ENCODE results near the gene ZNF227. TPM values are rescaled to one million over a fixed set of nuclear protein-coding genes. Genes with fewer than 3 reads are reported as not detected.

Gene ZNF227
- total RNA-seq, 1 donor from 2014 or later = 45.0 TPM

DNA sequence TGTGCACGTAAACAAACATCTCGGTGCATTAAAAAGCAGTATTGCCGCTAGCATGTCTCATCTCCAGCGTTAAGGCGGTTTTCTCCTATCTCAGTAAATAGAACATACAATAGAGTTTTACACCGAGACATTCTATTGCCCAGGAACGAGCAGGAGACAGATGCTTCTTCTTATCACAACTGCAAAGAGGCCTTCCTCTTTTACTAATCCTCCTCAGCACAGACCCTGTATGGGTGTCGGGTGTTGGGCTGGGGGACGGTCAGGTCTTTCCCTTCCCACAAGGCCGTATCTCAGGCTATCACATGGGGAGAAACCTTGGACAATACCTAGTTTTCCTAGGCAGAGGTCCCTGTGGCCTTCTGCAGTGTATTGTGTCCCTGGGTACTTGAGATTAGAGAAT, 68.6 kb downstream of the ZNF227 start:
- no peak overlapping the region for H3K4me3 ChIP-seq
- no peak overlapping the region for H3K4me3 Mint-ChIP-seq
- TF ChIP-seq EZH2 (IDR thresholded peaks at IDR 0.05) (no peak), EZH2phosphoT487 (IDR thresholded peaks at IDR 0.05) (no peak)
- TF ChIP-seq, protein P1, sequence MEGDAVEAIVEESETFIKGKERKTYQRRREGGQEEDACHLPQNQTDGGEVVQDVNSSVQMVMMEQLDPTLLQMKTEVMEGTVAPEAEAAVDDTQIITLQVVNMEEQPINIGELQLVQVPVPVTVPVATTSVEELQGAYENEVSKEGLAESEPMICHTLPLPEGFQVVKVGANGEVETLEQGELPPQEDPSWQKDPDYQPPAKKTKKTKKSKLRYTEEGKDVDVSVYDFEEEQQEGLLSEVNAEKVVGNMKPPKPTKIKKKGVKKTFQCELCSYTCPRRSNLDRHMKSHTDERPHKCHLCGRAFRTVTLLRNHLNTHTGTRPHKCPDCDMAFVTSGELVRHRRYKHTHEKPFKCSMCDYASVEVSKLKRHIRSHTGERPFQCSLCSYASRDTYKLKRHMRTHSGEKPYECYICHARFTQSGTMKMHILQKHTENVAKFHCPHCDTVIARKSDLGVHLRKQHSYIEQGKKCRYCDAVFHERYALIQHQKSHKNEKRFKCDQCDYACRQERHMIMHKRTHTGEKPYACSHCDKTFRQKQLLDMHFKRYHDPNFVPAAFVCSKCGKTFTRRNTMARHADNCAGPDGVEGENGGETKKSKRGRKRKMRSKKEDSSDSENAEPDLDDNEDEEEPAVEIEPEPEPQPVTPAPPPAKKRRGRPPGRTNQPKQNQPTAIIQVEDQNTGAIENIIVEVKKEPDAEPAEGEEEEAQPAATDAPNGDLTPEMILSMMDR (IDR thresholded peaks at IDR 0.05) = no peak
- H3K9me3 Mint-ChIP-seq = peaks cover 21% of the 10 kb centered on the region
- H3K79me2 ChIP-seq (ENCODE audit: low read depth) = no peaks in the 10 kb centered on the region
- H3K27ac ChIP-seq = no peak overlapping the region
- peaks cover 23% of the 10 kb centered on the region for H3K36me3 Mint-ChIP-seq
- H3F3A ChIP-seq (ENCODE audit: low read depth) = no peaks in the 10 kb centered on the region
- no peaks in the 10 kb centered on the region for H3K4me1 ChIP-seq
- H3K4me1 Mint-ChIP-seq = no peaks in the 10 kb centered on the region
- no peaks in the 10 kb centered on the region for H4K20me1 ChIP-seq (ENCODE audit: low read depth)
- H3K4me2 ChIP-seq = no peak overlapping the region
- DNase-seq (ENCODE audit: low spot score) = no peak
- no peaks in the 10 kb centered on the region for H3K36me3 ChIP-seq
- no peaks in the 10 kb centered on the region for H3K27me3 ChIP-seq
- H3K27me3 Mint-ChIP-seq (ENCODE audit: insufficient read depth, low read depth) = peaks cover 2% of the 10 kb centered on the region
- peaks cover 8% of the 10 kb centered on the region for H3K9me3 ChIP-seq (ENCODE audit: low read depth)
- H3K9ac ChIP-seq = no peak overlapping the region
- H3K27ac Mint-ChIP-seq = no peak overlapping the region
- no peak overlapping the region for H2AFZ ChIP-seq (replicated peaks)

DNA sequence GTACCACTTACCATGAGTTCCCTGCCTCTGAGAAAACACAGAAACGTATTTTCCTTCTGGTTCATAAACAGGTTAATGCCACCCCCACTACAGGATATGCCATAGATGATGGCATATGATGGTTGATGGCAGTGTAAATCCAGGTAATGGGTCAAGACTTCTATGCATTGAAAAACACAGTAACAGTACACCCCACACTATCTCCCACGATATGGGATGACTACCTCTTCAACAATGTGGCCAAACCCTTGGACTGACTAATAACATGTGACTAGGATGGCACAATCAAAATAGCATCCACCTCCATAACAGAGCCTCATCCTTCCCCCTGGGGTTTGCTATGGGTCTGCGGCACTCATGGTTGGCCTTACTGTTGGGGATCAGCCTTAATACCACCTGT, 70.5 kb downstream of the ZNF227 start:
- TF ChIP-seq EZH2 (IDR thresholded peaks at IDR 0.05) = no peak
- TF ChIP-seq EZH2phosphoT487 (IDR thresholded peaks at IDR 0.05) = no peak
- TF ChIP-seq, protein P1 (IDR thresholded peaks at IDR 0.05) = no peak
- Histone ChIP-seq H4K20me1 (ENCODE audit: low read depth) (no peaks in the 10 kb centered on the region), H3K9ac (no peak overlapping the region), H3K27ac (no peak overlapping the region), H3K9me3 (ENCODE audit: low read depth) (peaks cover 8% of the 10 kb centered on the region), H3K36me3 (no peaks in the 10 kb centered on the region), H3K4me3 (no peak overlapping the region), H3K79me2 (ENCODE audit: low read depth) (no peaks in the 10 kb centered on the region), H2AFZ (replicated peaks) (no peak overlapping the region), H3K27me3 (no peaks in the 10 kb centered on the region), H3K4me2 (no peak overlapping the region), H3F3A (ENCODE audit: low read depth) (no peaks in the 10 kb centered on the region), H3K4me1 (no peaks in the 10 kb centered on the region)
- no peak for DNase-seq (ENCODE audit: low spot score)
- Mint-ChIP-seq H3K4me1 (no peaks in the 10 kb centered on the region), H3K9me3 (peaks cover 17% of the 10 kb centered on the region), H3K27me3 (ENCODE audit: insufficient read depth, low read depth) (peaks cover 2% of the 10 kb centered on the region), H3K4me3 (no peak overlapping the region), H3K36me3 (peaks cover 30% of the 10 kb centered on the region), H3K27ac (no peak overlapping the region)

DNA sequence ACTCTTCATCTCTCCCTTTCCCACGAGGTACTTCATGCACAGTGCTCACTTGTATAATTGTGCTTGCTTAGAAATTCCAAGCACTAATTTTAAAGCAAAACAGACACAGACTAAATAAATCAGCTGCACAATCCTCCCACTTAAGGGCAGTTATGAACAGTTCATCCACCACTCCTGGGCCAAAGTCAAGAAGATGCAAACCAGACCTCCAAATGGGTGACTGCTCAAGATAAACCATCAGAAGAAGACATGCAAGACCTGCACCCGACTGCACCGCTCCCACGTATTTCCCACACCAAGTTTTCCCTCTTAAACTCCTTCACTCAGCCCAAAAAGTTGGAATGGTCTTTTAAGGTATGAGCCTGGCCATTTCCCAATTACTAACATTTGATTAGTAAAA, 72.6 kb downstream of the ZNF227 start:
- TF ChIP-seq EZH2 (IDR thresholded peaks at IDR 0.05) (no peak), EZH2phosphoT487 (IDR thresholded peaks at IDR 0.05) (no peak)
- TF ChIP-seq, protein P1 (IDR thresholded peaks at IDR 0.05) = no peak
- DNase-seq (ENCODE audit: low spot score) = no peak
- Histone ChIP-seq H3F3A (ENCODE audit: low read depth) (no peaks in the 10 kb centered on the region), H3K4me3 (no peak overlapping the region), H3K4me1 (no peaks in the 10 kb centered on the region), H3K9me3 (ENCODE audit: low read depth) (peaks cover 8% of the 10 kb centered on the region), H3K79me2 (ENCODE audit: low read depth) (no peaks in the 10 kb centered on the region), H3K27ac (no peak overlapping the region), H3K27me3 (no peaks in the 10 kb centered on the region), H3K4me2 (no peak overlapping the region), H2AFZ (replicated peaks) (no peak overlapping the region), H3K36me3 (peaks cover 4% of the 10 kb centered on the region), H3K9ac (no peak overlapping the region), H4K20me1 (ENCODE audit: low read depth) (no peaks in the 10 kb centered on the region)
- peaks cover 22% of the 10 kb centered on the region for H3K9me3 Mint-ChIP-seq
- peaks cover 2% of the 10 kb centered on the region for H3K27me3 Mint-ChIP-seq (ENCODE audit: insufficient read depth, low read depth)
- H3K4me3 Mint-ChIP-seq = no peak overlapping the region
- H3K4me1 Mint-ChIP-seq = no peaks in the 10 kb centered on the region
- H3K36me3 Mint-ChIP-seq = peaks cover 46% of the 10 kb centered on the region
- no peak overlapping the region for H3K27ac Mint-ChIP-seq

Other genes with a start within 250 kb of the ZNF227 start
- gene ZNF155, start 228.3 kb upstream of the ZNF227 start, total RNA-seq (ENCODE audit: low replicate concordance) = 13.5 and 20.2 TPM in 2 replicates
- 3.9 and 4.7 TPM in 2 replicates for gene ZNF230, start 209.6 kb upstream of the ZNF227 start, total RNA-seq (ENCODE audit: low replicate concordance)
- 8.0 and 12.9 TPM in 2 replicates for gene ZNF222, start 187.2 kb upstream of the ZNF227 start, total RNA-seq (ENCODE audit: low replicate concordance)
- 12.2 and 21.1 TPM in 2 replicates for gene ZNF223, start 160.5 kb upstream of the ZNF227 start, total RNA-seq (ENCODE audit: low replicate concordance)
- gene ZNF284, start 140.4 kb upstream of the ZNF227 start, total RNA-seq (ENCODE audit: low replicate concordance) = 4.0 and 5.6 TPM in 2 replicates
- gene ZNF224, start 118.2 kb upstream of the ZNF227 start, total RNA-seq (ENCODE audit: low replicate concordance) = 27.2 and 28.7 TPM in 2 replicates
- 6.2 and 11.2 TPM in 2 replicates for gene ZNF225, start 99.1 kb upstream of the ZNF227 start, total RNA-seq (ENCODE audit: low replicate concordance)
- gene ZNF234, start 71.0 kb upstream of the ZNF227 start, total RNA-seq (ENCODE audit: low replicate concordance) = 10.9 and 14.1 TPM in 2 replicates
- gene ZNF226, start 47.4 kb upstream of the ZNF227 start, total RNA-seq (ENCODE audit: low replicate concordance) = 34.3 and 39.6 TPM in 2 replicates
- 1.2 and 3.1 TPM in 2 replicates for gene ZNF233, start 47.4 kb downstream of the ZNF227 start, total RNA-seq (ENCODE audit: low replicate concordance)
- gene ZNF235, start 92.5 kb downstream of the ZNF227 start, total RNA-seq (ENCODE audit: low replicate concordance) = 8.1 and 9.6 TPM in 2 replicates
- gene ZNF112, start 144.1 kb downstream of the ZNF227 start, total RNA-seq (ENCODE audit: low replicate concordance) = 11.4 and 18.2 TPM in 2 replicates
- 7.1 and 16.6 TPM in 2 replicates for gene ZNF285, start 189.1 kb downstream of the ZNF227 start, total RNA-seq (ENCODE audit: low replicate concordance)
- 8.4 and 11.2 TPM in 2 replicates for gene ZNF229, start 235.9 kb downstream of the ZNF227 start, total RNA-seq (ENCODE audit: low replicate concordance)

All from neural progenitor cell (in vitro differentiated cells).